Measurements from ENCODE around the gene GRM5.

DNA sequence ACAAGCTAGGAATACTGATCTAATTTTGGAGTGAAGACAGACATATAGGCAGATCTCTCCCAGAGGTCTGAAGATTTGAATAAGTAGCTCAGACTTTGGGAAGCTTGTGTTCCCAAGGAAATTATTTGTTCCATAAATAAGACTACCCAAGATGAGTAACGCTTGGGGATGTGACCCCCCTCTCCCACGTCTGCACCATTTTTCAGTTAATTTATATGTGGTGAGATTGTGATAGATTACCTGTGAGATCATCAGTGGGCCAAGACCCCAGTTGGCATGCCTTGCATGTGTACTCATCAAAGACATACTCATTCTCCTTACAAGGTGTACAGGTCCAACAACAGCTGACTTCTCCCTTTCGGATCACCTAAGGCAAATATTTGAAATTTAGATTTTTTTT lies 475.4 kb downstream of the GRM5 start:
- TF ChIP-seq, protein P1, sequence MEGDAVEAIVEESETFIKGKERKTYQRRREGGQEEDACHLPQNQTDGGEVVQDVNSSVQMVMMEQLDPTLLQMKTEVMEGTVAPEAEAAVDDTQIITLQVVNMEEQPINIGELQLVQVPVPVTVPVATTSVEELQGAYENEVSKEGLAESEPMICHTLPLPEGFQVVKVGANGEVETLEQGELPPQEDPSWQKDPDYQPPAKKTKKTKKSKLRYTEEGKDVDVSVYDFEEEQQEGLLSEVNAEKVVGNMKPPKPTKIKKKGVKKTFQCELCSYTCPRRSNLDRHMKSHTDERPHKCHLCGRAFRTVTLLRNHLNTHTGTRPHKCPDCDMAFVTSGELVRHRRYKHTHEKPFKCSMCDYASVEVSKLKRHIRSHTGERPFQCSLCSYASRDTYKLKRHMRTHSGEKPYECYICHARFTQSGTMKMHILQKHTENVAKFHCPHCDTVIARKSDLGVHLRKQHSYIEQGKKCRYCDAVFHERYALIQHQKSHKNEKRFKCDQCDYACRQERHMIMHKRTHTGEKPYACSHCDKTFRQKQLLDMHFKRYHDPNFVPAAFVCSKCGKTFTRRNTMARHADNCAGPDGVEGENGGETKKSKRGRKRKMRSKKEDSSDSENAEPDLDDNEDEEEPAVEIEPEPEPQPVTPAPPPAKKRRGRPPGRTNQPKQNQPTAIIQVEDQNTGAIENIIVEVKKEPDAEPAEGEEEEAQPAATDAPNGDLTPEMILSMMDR (IDR thresholded peaks at IDR 0.05; ENCODE audit: poor library complexity): no peak
- TF ChIP-seq EZH2 (IDR thresholded peaks at IDR 0.05; ENCODE audit: borderline replicate concordance): no peak
- no peak for TF ChIP-seq EZH2phosphoT487 (IDR thresholded peaks at IDR 0.05; ENCODE audit: low read depth, severe bottlenecking, unreplicated experiment)

All from hepatocyte (in vitro differentiated cells).